Neural cell (in vitro differentiated cells): ENCODE results near the gene ERH. TPM values are rescaled to one million over a fixed set of nuclear protein-coding genes. Genes with fewer than 3 reads are reported as not detected.

Experiments
- H2AFZ ChIP-seq: fragments of 200-600, 300-800 bp; sonication (generic), shearing (Covaris generic); 2 replicates; pipeline ENCODE4 v1.6.0; 2014; ENCODE audit warnings: low read depth, mild to moderate bottlenecking, antibody characterized with exemption, low read length, moderate library complexity
- H3F3A ChIP-seq: fragments of 200-600 bp; shearing (Covaris generic); 2 replicates; pipeline ENCODE4 v1.6.1; 2016; ENCODE audit warnings: mild to moderate bottlenecking, moderate library complexity, mixed read lengths, antibody characterized with exemption, low read length; ENCODE audit not compliant: insufficient read depth, poor library complexity, severe bottlenecking
- H3K27ac ChIP-seq: fragments of 200-600, 300-800 bp; sonication (generic), shearing (Covaris generic); 2 replicates; pipeline ENCODE4 v1.5.1; 2014; ENCODE audit warnings: mild to moderate bottlenecking, low read length, moderate library complexity
- H3K27me3 ChIP-seq: fragments of 300-800, 200-600 bp; sonication (generic), shearing (Covaris generic); 2 replicates; pipeline ENCODE4 v1.6.0; 2014; ENCODE audit warnings: mild to moderate bottlenecking, low read depth, low read length, moderate library complexity; ENCODE audit not compliant: insufficient read depth
- H3K36me3 ChIP-seq: fragments of 300-800, 200-600 bp; sonication (generic), shearing (Covaris generic); 2 replicates; pipeline ENCODE4 v1.5.1; 2014; ENCODE audit warnings: mild to moderate bottlenecking, antibody characterized with exemption, low read length, moderate library complexity; ENCODE audit not compliant: insufficient read depth
- H3K4me2 ChIP-seq: fragments of 300-800, 200-600 bp; sonication (generic), shearing (Covaris generic); 2 replicates; pipeline ENCODE4 v1.6.0; 2014; ENCODE audit warnings: mild to moderate bottlenecking, low read length
- H3K4me3 ChIP-seq: fragments of 300-800, 200-600 bp; sonication (generic), shearing (Covaris generic); 2 replicates; pipeline ENCODE4 v1.5.1; 2014; ENCODE audit warnings: mild to moderate bottlenecking, low read length, moderate library complexity
- H3K79me2 ChIP-seq: fragments of 200-600 bp; shearing (Covaris generic); replicated peaks from 2 replicates; pipeline ENCODE4 v1.6.0; 2014; ENCODE audit warnings: mild to moderate bottlenecking, low read length, moderate library complexity; ENCODE audit not compliant: insufficient read depth
- H3K9ac ChIP-seq: fragments of 300-800, 200-600 bp; sonication (generic), shearing (Covaris generic); 2 replicates; pipeline ENCODE4 v1.6.1; 2016; ENCODE audit warnings: mild to moderate bottlenecking, low read length, mixed read lengths
- H3K9me2 ChIP-seq: fragments of 200-600 bp; shearing (Covaris generic); 2 replicates; pipeline ENCODE4 v1.6.1; 2016; ENCODE audit warnings: mild to moderate bottlenecking, low read length, mixed read lengths; ENCODE audit not compliant: insufficient read depth
- H3K9me3 ChIP-seq: fragments of 200-600, 300-800 bp; sonication (generic), shearing (Covaris generic); 2 replicates; pipeline ENCODE4 v1.6.1; 2016; ENCODE audit warnings: mild to moderate bottlenecking, mixed run types, low read length, moderate library complexity, mixed read lengths
- H4K20me1 ChIP-seq: fragments of 200-600 bp; shearing (Covaris generic); 2 replicates; pipeline ENCODE4 v1.6.1; 2016; ENCODE audit warnings: mild to moderate bottlenecking, mixed run types; ENCODE audit not compliant: insufficient read depth
- EP300 ChIP-seq: fragments of 450-650 bp; conservative IDR thresholded peaks from 2 replicates; pipeline ENCODE4 v1.6.1; 2014; ENCODE audit warnings: antibody characterized with exemption, mild to moderate bottlenecking, moderate library complexity; ENCODE audit not compliant: poor library complexity, severe bottlenecking
- EZH2 ChIP-seq: fragments of 200-600, 300-800 bp; shearing (Covaris generic), sonication (generic); IDR thresholded peaks from 2 replicates; pipeline ENCODE4 v1.6.1; 2014; ENCODE audit warnings: antibody characterized with exemption, low read length, borderline replicate concordance, mild to moderate bottlenecking; ENCODE audit not compliant: insufficient read depth, poor library complexity, severe bottlenecking
- MXI1 ChIP-seq: fragments of 450-650 bp; conservative IDR thresholded peaks from 2 replicates; pipeline ENCODE4 v1.6.1; 2014; ENCODE audit warnings: antibody characterized with exemption, mild to moderate bottlenecking; ENCODE audit not compliant: poor library complexity, severe bottlenecking
- POLR2AphosphoS5 ChIP-seq: IDR thresholded peaks from 2 replicates; pipeline ENCODE4 v1.6.1; 2012
- RAD21 ChIP-seq: fragments of 450-650 bp; conservative IDR thresholded peaks from 2 replicates; pipeline ENCODE4 v1.6.1; 2014; ENCODE audit warnings: antibody characterized with exemption, mild to moderate bottlenecking, moderate library complexity
- SMC3 ChIP-seq: fragments of 450-650 bp; conservative IDR thresholded peaks from 2 replicates; pipeline ENCODE4 v1.6.1; 2014; ENCODE audit warnings: antibody characterized with exemption, mild to moderate bottlenecking, moderate library complexity; ENCODE audit not compliant: poor library complexity
- TAF1 ChIP-seq: IDR thresholded peaks from 2 replicates; pipeline ENCODE4 v1.6.1; 2012; ENCODE audit warnings: low read depth
- polyA plus RNA-seq: library from polyadenylated mRNA; depleted of rRNA; stranded (reverse); fragments of >200 nt; gene quantifications from 2 replicates; pipeline ENCODE4 v1.2.3, GENCODE V29; 2014
- TF ChIP-seq, protein P1 (sequence below): IDR thresholded peaks from 2 replicates; pipeline ENCODE4 v1.6.1; 2012; ENCODE audit warnings: borderline replicate concordance
- TF ChIP-seq, protein P2 (sequence below): fragments of 450-650 bp; IDR thresholded peaks from 2 replicates; pipeline ENCODE4 v1.5.1; 2014; ENCODE audit warnings: antibody characterized with exemption, mild to moderate bottlenecking, moderate library complexity; ENCODE audit not compliant: poor library complexity, severe bottlenecking

The ERH gene
- polyA plus RNA-seq, 1 donor from 2014 or later, result 480 TPM

DNA sequence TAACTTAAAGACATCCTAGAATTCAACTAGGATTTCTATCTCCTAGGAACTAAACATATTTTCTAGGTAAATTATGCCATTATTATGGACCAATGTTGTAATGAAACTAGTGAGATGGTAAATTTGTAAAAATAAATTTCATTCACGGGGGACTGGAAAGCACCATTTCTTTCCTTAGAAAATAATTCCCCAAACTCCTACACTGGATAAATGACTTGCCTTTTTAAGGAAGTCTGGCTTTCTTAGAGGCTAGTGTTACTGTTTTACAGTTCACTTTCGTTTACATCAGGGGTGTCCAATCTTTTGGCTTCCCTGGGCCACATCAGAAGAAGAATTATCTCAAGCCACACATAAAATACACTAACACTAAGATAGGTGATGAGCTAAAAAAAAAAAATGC, 3.7 kb upstream of the ERH start:
- no peaks in the 10 kb centered on the region for H4K20me1 ChIP-seq
- H3K9me2 ChIP-seq, result no peaks in the 10 kb centered on the region
- no peak overlapping the region for H2AFZ ChIP-seq
- peaks cover 5% of the 10 kb centered on the region for H3K36me3 ChIP-seq
- H3K79me2 ChIP-seq, result peaks cover 70% of the 10 kb centered on the region
- no peak overlapping the region for H3K27ac ChIP-seq
- H3F3A ChIP-seq, result peaks cover 5% of the 10 kb centered on the region
- H3K27me3 ChIP-seq, result no peaks in the 10 kb centered on the region
- H3K4me3 ChIP-seq, result peak overlapping the region; percentile 80
- no peaks in the 10 kb centered on the region for H3K9me3 ChIP-seq
- TF ChIP-seq MXI1 (no peak), EZH2 (no peak), TAF1 (no peak), EP300 (no peak), SMC3 (no peak), POLR2AphosphoS5 (no peak), RAD21 (no peak)
- TF ChIP-seq, protein P1, sequence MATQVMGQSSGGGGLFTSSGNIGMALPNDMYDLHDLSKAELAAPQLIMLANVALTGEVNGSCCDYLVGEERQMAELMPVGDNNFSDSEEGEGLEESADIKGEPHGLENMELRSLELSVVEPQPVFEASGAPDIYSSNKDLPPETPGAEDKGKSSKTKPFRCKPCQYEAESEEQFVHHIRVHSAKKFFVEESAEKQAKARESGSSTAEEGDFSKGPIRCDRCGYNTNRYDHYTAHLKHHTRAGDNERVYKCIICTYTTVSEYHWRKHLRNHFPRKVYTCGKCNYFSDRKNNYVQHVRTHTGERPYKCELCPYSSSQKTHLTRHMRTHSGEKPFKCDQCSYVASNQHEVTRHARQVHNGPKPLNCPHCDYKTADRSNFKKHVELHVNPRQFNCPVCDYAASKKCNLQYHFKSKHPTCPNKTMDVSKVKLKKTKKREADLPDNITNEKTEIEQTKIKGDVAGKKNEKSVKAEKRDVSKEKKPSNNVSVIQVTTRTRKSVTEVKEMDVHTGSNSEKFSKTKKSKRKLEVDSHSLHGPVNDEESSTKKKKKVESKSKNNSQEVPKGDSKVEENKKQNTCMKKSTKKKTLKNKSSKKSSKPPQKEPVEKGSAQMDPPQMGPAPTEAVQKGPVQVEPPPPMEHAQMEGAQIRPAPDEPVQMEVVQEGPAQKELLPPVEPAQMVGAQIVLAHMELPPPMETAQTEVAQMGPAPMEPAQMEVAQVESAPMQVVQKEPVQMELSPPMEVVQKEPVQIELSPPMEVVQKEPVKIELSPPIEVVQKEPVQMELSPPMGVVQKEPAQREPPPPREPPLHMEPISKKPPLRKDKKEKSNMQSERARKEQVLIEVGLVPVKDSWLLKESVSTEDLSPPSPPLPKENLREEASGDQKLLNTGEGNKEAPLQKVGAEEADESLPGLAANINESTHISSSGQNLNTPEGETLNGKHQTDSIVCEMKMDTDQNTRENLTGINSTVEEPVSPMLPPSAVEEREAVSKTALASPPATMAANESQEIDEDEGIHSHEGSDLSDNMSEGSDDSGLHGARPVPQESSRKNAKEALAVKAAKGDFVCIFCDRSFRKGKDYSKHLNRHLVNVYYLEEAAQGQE, result no peak
- TF ChIP-seq, protein P2, sequence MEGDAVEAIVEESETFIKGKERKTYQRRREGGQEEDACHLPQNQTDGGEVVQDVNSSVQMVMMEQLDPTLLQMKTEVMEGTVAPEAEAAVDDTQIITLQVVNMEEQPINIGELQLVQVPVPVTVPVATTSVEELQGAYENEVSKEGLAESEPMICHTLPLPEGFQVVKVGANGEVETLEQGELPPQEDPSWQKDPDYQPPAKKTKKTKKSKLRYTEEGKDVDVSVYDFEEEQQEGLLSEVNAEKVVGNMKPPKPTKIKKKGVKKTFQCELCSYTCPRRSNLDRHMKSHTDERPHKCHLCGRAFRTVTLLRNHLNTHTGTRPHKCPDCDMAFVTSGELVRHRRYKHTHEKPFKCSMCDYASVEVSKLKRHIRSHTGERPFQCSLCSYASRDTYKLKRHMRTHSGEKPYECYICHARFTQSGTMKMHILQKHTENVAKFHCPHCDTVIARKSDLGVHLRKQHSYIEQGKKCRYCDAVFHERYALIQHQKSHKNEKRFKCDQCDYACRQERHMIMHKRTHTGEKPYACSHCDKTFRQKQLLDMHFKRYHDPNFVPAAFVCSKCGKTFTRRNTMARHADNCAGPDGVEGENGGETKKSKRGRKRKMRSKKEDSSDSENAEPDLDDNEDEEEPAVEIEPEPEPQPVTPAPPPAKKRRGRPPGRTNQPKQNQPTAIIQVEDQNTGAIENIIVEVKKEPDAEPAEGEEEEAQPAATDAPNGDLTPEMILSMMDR, result no peak
- no peak overlapping the region for H3K9ac ChIP-seq
- H3K4me2 ChIP-seq, result peak overlapping the region; percentile 89

DNA sequence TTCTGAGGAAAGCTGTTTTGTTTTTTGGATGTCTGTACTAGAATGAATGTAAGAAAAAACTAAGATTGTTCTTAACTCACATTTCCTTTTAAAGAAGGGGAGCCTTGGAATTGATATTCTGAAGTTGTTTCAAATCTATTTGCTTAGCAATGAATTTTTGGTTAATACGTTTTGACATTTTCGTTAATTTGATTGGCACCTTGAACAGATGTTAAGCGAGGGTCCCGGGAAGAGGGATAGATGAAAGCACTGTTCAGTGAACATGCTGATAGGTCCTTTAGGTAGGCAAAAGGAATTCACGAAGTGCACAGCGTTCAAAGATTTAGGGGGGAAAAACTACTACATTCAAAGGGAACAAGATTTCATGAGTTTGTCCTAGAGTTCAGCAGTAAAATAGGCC, 2.1 kb upstream of the ERH start:
- H3K4me2 ChIP-seq, result peak overlapping the region; percentile 89
- H3F3A ChIP-seq, result peaks cover 5% of the 10 kb centered on the region
- H3K79me2 ChIP-seq, result peaks cover 84% of the 10 kb centered on the region
- H3K4me3 ChIP-seq, result peak overlapping the region; percentile 80
- H3K36me3 ChIP-seq, result peaks cover 5% of the 10 kb centered on the region
- H3K27me3 ChIP-seq, result no peaks in the 10 kb centered on the region
- no peaks in the 10 kb centered on the region for H4K20me1 ChIP-seq
- H3K9ac ChIP-seq, result peak overlapping the region; percentile 94
- H3K27ac ChIP-seq, result no peak overlapping the region
- no peaks in the 10 kb centered on the region for H3K9me3 ChIP-seq
- H2AFZ ChIP-seq, result no peak overlapping the region
- H3K9me2 ChIP-seq, result no peaks in the 10 kb centered on the region
- TF ChIP-seq SMC3 (no peak), TAF1 (no peak), POLR2AphosphoS5 (no peak), EP300 (no peak), EZH2 (no peak), MXI1 (no peak), RAD21 (no peak)
- TF ChIP-seq, protein P2, result no peak
- TF ChIP-seq, protein P1, result no peak
